ENCODE measurements around the gene PML. TPM values are rescaled to one million over a fixed set of nuclear protein-coding genes. Genes with fewer than 3 reads are reported as not detected.
A peak's percentile ranks its signal among the peaks of the same experiment; 100 is the strongest.
"Not testable (repeated sequence)": the region's sequence is repeated elsewhere in the genome, so short reads cannot be mapped to it uniquely, and the experiment has no call there.

PML gene
- total and polyA plus RNA-seq, 2 of the 4 experiments (the other 2 are of a cell fraction): 8.8 to 22.6 TPM

DNA sequence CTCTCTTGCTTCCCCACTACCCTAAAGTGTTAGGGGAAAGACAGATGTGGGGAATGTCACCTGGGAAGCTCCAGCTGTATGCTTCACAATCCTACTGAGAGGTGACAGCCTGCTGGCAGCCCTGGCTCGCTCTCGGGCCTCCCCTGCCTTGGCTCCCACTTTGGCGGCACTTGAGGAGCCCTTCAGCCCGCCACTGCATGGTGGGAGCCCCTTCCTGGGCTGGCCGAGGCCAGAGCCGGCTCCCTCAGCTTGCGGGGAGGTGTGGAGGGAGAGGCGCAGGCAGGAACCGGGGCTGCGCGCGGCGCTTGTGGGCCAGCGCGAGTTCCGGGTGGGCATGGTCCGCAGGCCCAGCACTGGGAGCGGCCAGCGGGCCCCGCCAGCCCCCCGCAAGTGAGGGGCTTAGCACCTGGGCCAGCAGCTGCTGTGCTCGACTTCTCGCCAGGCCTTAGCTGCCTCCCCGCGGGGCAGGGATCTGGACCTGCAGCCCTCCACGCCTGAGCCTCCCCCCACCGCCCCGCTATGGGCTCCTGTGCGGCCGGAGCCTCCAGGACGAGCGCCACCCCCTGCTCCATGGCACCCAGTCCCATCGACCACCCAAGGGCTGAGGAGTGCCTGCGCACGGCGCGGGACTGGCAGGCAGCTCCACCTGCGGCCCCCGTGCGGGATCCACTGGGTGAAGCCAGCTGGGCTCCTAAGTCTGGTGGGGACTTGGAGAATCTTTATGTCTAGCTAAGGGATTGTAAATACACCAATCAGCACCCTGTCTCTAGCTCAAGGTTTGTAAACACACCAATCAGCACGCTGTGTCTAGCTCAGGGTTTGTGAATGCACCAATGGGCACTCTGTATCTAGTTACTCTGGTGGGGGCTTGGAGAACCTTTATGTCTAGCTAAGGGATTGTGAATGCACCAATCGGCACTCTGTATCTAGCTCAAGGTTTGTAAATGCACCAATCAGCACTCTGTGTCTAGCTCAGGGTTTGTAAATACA lies 58.0 kb downstream of the PML start:
- Histone ChIP-seq H2BK120ac (ENCODE audit: low read depth, low read length) (peak overlapping the region; percentile 95), H4K8ac (ENCODE audit: low read depth in 2 of 2, low read length in 2 of 2) (peak overlapping the region; percentile 6 to 82; a peak in 3 of 4 replicates), H3K14ac (replicated peaks; ENCODE audit: low read depth, low read length) (peak overlapping the region; percentile 93), H2BK20ac (ENCODE audit: low read depth, low read length) (peak overlapping the region; percentile 99), H3K9ac (ENCODE audit: low read depth, low read length) (peak overlapping the region; percentile 21), H2AK9ac (replicated peaks; ENCODE audit: low read depth, low read length, poor library complexity) (peak overlapping the region; percentile 33), H2BK15ac (ENCODE audit: low read depth, low read length) (peak overlapping the region; percentile 80; the same call in 2 of the 3 replicates), H4K5ac (ENCODE audit: low read depth, low read length) (peak overlapping the region; percentile 86), H3K4me1 (ENCODE audit: control insufficient read depth, insufficient read depth, low read length) (peaks cover 32% of the 10 kb centered on the region), H3K56ac (ENCODE audit: extremely low read depth, insufficient read depth, low read length) (peak overlapping the region; percentile 60; the same call in 1 of the 2 replicates), H3K9me1 (ENCODE audit: insufficient read depth, low read length) (peaks cover 19% of the 10 kb centered on the region), H3K23ac (ENCODE audit: low read depth, low read length) (peak overlapping the region; percentile 93), H3K18ac (ENCODE audit: low read depth, low read length) (peak overlapping the region; percentile 85), H4K91ac (ENCODE audit: insufficient read depth, low read depth, low read length) (peak overlapping the region; percentile 92), H3K27ac (ENCODE audit: insufficient read depth, low read length) (peak overlapping the region; percentile 81), H3K4ac (ENCODE audit: low read depth, low read length) (peak overlapping the region; percentile 89), H2AK5ac (ENCODE audit: low read depth, low read length) (peak overlapping the region; percentile 94), H2BK5ac (ENCODE audit: low read depth, low read length, poor library complexity, severe bottlenecking) (peak overlapping the region; percentile 84)
- H3K27me3 ChIP-seq (ENCODE audit: control insufficient read depth, insufficient read depth, low read length); H3K4me3 ChIP-seq (ENCODE audit: insufficient read depth, low read depth, low read length); H3K36me3 ChIP-seq (ENCODE audit: control insufficient read depth, insufficient read depth, low read length); H3K4me2 ChIP-seq (ENCODE audit: low read depth, low read length); BruUV-seq (replicated peaks); H3K9me3 ChIP-seq (ENCODE audit: control insufficient read depth, insufficient read depth, low read length); H2AFZ ChIP-seq (replicated peaks; ENCODE audit: low read length, poor library complexity); H3K79me1 ChIP-seq (ENCODE audit: low read depth in 1 of 2, low read length in 2 of 2); H4K20me1 ChIP-seq (ENCODE audit: insufficient read depth, low read length); ATAC-seq (ENCODE audit: low read depth); dilution Hi-C loops (cut with HindIII; ENCODE audit: low sequenced_read_pairs, unreplicated experiment); DNase-seq: not testable (repeated sequence)
- ChIA-PET CTCF (interaction anchor here (0.8 to 2.1 kb wide), 5 partner anchors 12 to 269 kb away, joined by 3 to 18 read pairs (median 4); no protein-coding TSS in a partner anchor), POLR2A (ENCODE audit: unreplicated experiment) (interaction anchor here (0.6 kb wide), 1 partner anchor 14 kb away, joined by 6 read pairs; no protein-coding TSS in a partner anchor)
- no CpG with 5 or more reads among the region's 42 CpGs for WGBS, 2 experiments (ENCODE audit: extremely low coverage in 2 of 2, insufficient read length in 1 of 2)
- in situ Hi-C loops (cut with MboI; ENCODE audit: low sequenced_read_pairs) (loop anchor here (5.0 kb wide), 1 partner anchor 270 kb away; no protein-coding TSS in a partner anchor), intact Hi-C loops (cut with micrococcal nuclease) (loop anchor here (5.0 kb wide), 1 partner anchor 80 kb away; no protein-coding TSS in a partner anchor)

All from IMR-90 (cell line).